Astrocyte (in vitro differentiated cells and primary cell): ENCODE measurements around the gene RDH11. TPM values are rescaled to one million over a fixed set of nuclear protein-coding genes. Genes with fewer than 3 reads are reported as not detected.

Experiments
- DNase-seq: peaks from one replicate; pipeline ENCODE4 v3.0.0-alpha.2; 2010; ENCODE audit warnings: low read depth
- FAIRE-seq: peaks from 2 replicates; lab custom pipeline; 2011; peaks lifted over from hg19 to GRCh38; lab: Jason Lieb, UNC
- H2AFZ ChIP-seq: 2 replicates; pipeline ENCODE4 v1.6.0; 2012; ENCODE audit warnings: low read depth, low read length, inconsistent platforms
- H3K27ac ChIP-seq: 2 replicates; pipeline ENCODE4 v1.5.1; 2011; ENCODE audit warnings: low read depth, low read length, inconsistent platforms
- H3K27me3 ChIP-seq: 2 replicates; pipeline ENCODE4 v1.6.0; 2011; ENCODE audit warnings: low read length, inconsistent platforms; ENCODE audit not compliant: insufficient read depth
- H3K36me3 ChIP-seq: 2 replicates; pipeline ENCODE4 v1.5.1; 2011; ENCODE audit warnings: low read length, inconsistent platforms; ENCODE audit not compliant: insufficient read depth
- H3K4me1 ChIP-seq: 2 replicates; pipeline ENCODE4 v1.5.1; 2011; ENCODE audit warnings: low read length, inconsistent platforms; ENCODE audit not compliant: insufficient read depth
- H3K4me2 ChIP-seq: 2 replicates; pipeline ENCODE4 v1.6.0; 2012; ENCODE audit warnings: low read length, inconsistent platforms
- H3K4me3 ChIP-seq: 2 replicates; pipeline ENCODE4 v1.5.1; 2011; ENCODE audit warnings: low read depth, mild to moderate bottlenecking, low read length, inconsistent platforms; ENCODE audit not compliant: insufficient read depth
- H3K79me2 ChIP-seq: 2 replicates; pipeline ENCODE4 v1.6.0; 2012; ENCODE audit warnings: mild to moderate bottlenecking, low read length, inconsistent platforms; ENCODE audit not compliant: insufficient read depth
- H3K9ac ChIP-seq: 2 replicates; pipeline ENCODE4 v1.6.0; 2012; ENCODE audit warnings: mild to moderate bottlenecking, low read length, inconsistent platforms
- H3K9me3 ChIP-seq: 2 replicates; pipeline ENCODE4 v1.5.1; 2012; ENCODE audit warnings: low read depth, mild to moderate bottlenecking, low read length, inconsistent platforms; ENCODE audit not compliant: insufficient read depth
- H4K20me1 ChIP-seq: 2 replicates; pipeline ENCODE4 v1.6.0; 2012; ENCODE audit warnings: low read length, inconsistent platforms; ENCODE audit not compliant: insufficient read depth
- H3K27ac Mint-ChIP-seq: one replicate; pipeline ENCODE4 v1.8.0; 2021; ENCODE audit warnings: mild to moderate bottlenecking, mixed read lengths; ENCODE audit not compliant: unreplicated experiment
- H3K27me3 Mint-ChIP-seq: one replicate; pipeline ENCODE4 v1.8.0; 2021; ENCODE audit warnings: low read depth, mixed read lengths; ENCODE audit not compliant: unreplicated experiment
- H3K36me3 Mint-ChIP-seq: one replicate; pipeline ENCODE4 v1.8.0; 2021; ENCODE audit warnings: low read depth, mixed read lengths; ENCODE audit not compliant: unreplicated experiment
- H3K4me1 Mint-ChIP-seq: one replicate; pipeline ENCODE4 v1.8.0; 2021; ENCODE audit warnings: low read depth, mixed read lengths; ENCODE audit not compliant: unreplicated experiment
- H3K4me3 Mint-ChIP-seq: one replicate; pipeline ENCODE4 v1.8.0; 2021; ENCODE audit warnings: mild to moderate bottlenecking, moderate library complexity, mixed read lengths; ENCODE audit not compliant: unreplicated experiment
- H3K9me3 Mint-ChIP-seq: one replicate; pipeline ENCODE4 v1.8.0; 2021; ENCODE audit warnings: mild to moderate bottlenecking, mixed read lengths; ENCODE audit not compliant: unreplicated experiment
- CTCF ChIP-seq: IDR thresholded peaks from 2 replicates; pipeline ENCODE4 v1.5.1; 2011; ENCODE audit warnings: low read depth, mild to moderate bottlenecking, inconsistent platforms, low read length, moderate library complexity; ENCODE audit not compliant: insufficient read depth
- EZH2 ChIP-seq: IDR thresholded peaks from 2 replicates; pipeline ENCODE4 v1.6.1; 2012; ENCODE audit warnings: mild to moderate bottlenecking, low read length, inconsistent platforms; ENCODE audit not compliant: insufficient read depth
- total RNA-seq: library from RNA; stranded (reverse); gene quantifications from 2 replicates; pipeline ENCODE4 v1.2.1, GENCODE V29; 2021

RDH11 gene
- total RNA-seq, 1 donor from 2014 or later = 96.2 TPM

GRCh38 chr14:67646131-67646530 is 49.4 kb downstream of the RDH11 start:
- FAIRE-seq (no peak), DNase-seq (no peak)
- no peak overlapping the region for H3K9ac ChIP-seq
- no peak overlapping the region for H3K4me2 ChIP-seq
- no peak overlapping the region for H3K4me3 ChIP-seq
- H2AFZ ChIP-seq = no peak overlapping the region
- Mint-ChIP-seq H3K36me3 (no peaks in the 10 kb centered on the region), H3K9me3 (no peaks in the 10 kb centered on the region), H3K27ac (no peak overlapping the region), H3K27me3 (no peaks in the 10 kb centered on the region), H3K4me1 (peaks cover 5% of the 10 kb centered on the region), H3K4me3 (no peak overlapping the region)
- no peak for TF ChIP-seq EZH2
- no peak for TF ChIP-seq CTCF
- no peaks in the 10 kb centered on the region for H3K9me3 ChIP-seq
- H3K27ac ChIP-seq = no peak overlapping the region
- H3K79me2 ChIP-seq = no peaks in the 10 kb centered on the region
- peaks cover 26% of the 10 kb centered on the region for H3K36me3 ChIP-seq
- H4K20me1 ChIP-seq = peaks cover 1% of the 10 kb centered on the region
- no peaks in the 10 kb centered on the region for H3K27me3 ChIP-seq
- H3K4me1 ChIP-seq = no peaks in the 10 kb centered on the region

GRCh38 chr14:67645414-67645813 is 50.1 kb downstream of the RDH11 start:
- Mint-ChIP-seq H3K4me3 (no peak overlapping the region), H3K4me1 (no peaks in the 10 kb centered on the region), H3K27me3 (no peaks in the 10 kb centered on the region), H3K27ac (no peak overlapping the region), H3K9me3 (no peaks in the 10 kb centered on the region), H3K36me3 (no peaks in the 10 kb centered on the region)
- Histone ChIP-seq H3K4me2 (no peak overlapping the region), H3K9ac (no peak overlapping the region), H3K4me3 (no peak overlapping the region), H3K4me1 (no peaks in the 10 kb centered on the region), H3K27ac (no peak overlapping the region), H4K20me1 (no peaks in the 10 kb centered on the region), H3K79me2 (no peaks in the 10 kb centered on the region), H2AFZ (no peak overlapping the region), H3K9me3 (no peaks in the 10 kb centered on the region), H3K27me3 (no peaks in the 10 kb centered on the region), H3K36me3 (peaks cover 18% of the 10 kb centered on the region)
- DNase-seq (no peak), FAIRE-seq (no peak)
- TF ChIP-seq CTCF (no peak), EZH2 (no peak)

- Histone ChIP-seq H4K20me1 (no peaks in the 10 kb centered on the region), H3K4me2 (no peak overlapping the region), H3K27me3 (no peaks in the 10 kb centered on the region), H3K9ac (no peak overlapping the region), H2AFZ (no peak overlapping the region), H3K4me1 (no peaks in the 10 kb centered on the region), H3K27ac (no peak overlapping the region), H3K36me3 (peaks cover 9% of the 10 kb centered on the region), H3K79me2 (no peaks in the 10 kb centered on the region), H3K9me3 (no peaks in the 10 kb centered on the region), H3K4me3 (no peak overlapping the region)
- H3K9me3 Mint-ChIP-seq = no peaks in the 10 kb centered on the region
- TF ChIP-seq EZH2 (no peak), CTCF (no peak)
- no peaks in the 10 kb centered on the region for H3K27me3 Mint-ChIP-seq
- H3K4me3 Mint-ChIP-seq = no peak overlapping the region
- FAIRE-seq (no peak), DNase-seq (no peak)
- H3K36me3 Mint-ChIP-seq = no peaks in the 10 kb centered on the region
- H3K27ac Mint-ChIP-seq = no peak overlapping the region
- no peaks in the 10 kb centered on the region for H3K4me1 Mint-ChIP-seq
Observed at GRCh38 chr14:67644428-67644827, 51.1 kb downstream of the RDH11 start.
